DOHH2 (cell line): ENCODE data around the gene CCHCR1.

Source experiments
- EZH2phosphoT487 ChIP-seq: fragments of 200-600 bp; sonication (generic); IDR thresholded peaks from 2 replicates; pipeline ENCODE4 v1.6.1; 2017; ENCODE audit warnings: borderline replicate concordance, mild to moderate bottlenecking, antibody characterized with exemption, low read length, moderate library complexity, mixed read lengths
- TF ChIP-seq, protein P1 (sequence below): fragments of 200-600 bp; sonication (generic); IDR thresholded peaks from one replicate; pipeline ENCODE4 v1.5.1; 2014; ENCODE audit warnings: antibody characterized with exemption, mild to moderate bottlenecking, low read depth, low read length; ENCODE audit not compliant: poor library complexity, severe bottlenecking

GRCh38 chr6:31112478-31112877 lies 45.1 kb downstream of the CCHCR1 start, which contains the start of gene C6orf15:
- TF ChIP-seq, protein P1, sequence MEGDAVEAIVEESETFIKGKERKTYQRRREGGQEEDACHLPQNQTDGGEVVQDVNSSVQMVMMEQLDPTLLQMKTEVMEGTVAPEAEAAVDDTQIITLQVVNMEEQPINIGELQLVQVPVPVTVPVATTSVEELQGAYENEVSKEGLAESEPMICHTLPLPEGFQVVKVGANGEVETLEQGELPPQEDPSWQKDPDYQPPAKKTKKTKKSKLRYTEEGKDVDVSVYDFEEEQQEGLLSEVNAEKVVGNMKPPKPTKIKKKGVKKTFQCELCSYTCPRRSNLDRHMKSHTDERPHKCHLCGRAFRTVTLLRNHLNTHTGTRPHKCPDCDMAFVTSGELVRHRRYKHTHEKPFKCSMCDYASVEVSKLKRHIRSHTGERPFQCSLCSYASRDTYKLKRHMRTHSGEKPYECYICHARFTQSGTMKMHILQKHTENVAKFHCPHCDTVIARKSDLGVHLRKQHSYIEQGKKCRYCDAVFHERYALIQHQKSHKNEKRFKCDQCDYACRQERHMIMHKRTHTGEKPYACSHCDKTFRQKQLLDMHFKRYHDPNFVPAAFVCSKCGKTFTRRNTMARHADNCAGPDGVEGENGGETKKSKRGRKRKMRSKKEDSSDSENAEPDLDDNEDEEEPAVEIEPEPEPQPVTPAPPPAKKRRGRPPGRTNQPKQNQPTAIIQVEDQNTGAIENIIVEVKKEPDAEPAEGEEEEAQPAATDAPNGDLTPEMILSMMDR: no peak
- TF ChIP-seq EZH2phosphoT487: no peak
